ENCODE data around the gene HEPACAM. TPM values are rescaled to one million over a fixed set of nuclear protein-coding genes. Genes with fewer than 3 reads are reported as not detected.

HEPACAM gene
- total RNA-seq, 4 donors from 2014 or later: 0.42 to 2.1 (median 1.1) TPM

DNA sequence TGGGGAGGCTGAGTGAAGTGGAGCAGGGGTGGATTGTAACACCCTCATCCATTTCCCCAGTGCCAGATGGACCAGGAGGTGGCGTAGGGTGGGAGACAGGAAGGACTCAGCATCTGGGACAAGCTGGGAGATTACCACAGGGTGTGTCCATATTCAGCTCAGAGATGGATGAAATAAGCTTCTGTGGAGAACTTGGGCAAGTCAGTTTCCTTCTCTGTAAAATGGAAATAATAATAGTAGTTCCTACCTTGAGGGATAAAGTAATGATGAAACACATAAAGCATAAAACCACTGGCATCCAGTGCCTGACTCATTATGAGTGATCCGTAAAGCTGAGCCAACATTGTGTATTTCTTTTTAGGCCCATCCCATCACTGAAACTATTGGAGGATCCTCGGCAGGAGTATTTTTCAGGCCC is 37.6 kb downstream of the HEPACAM start:
- DNase-seq (ENCODE audit: extremely low spot score): no peak
- peaks cover 0 to 21% (median 0%) of the 10 kb centered on the region in 4 donors for H3K36me3 ChIP-seq
- no peaks in the 10 kb centered on the region for H3K9me3 ChIP-seq
- peak overlapping the region; percentile 66 to 76 (median 68) for H3K27ac ChIP-seq (replicated peaks in 1 of 4)
- H3K27me3 ChIP-seq: peaks cover 0 to 21% (median 0%) of the 10 kb centered on the region in 4 donors
- H3K4me3 ChIP-seq: peak overlapping the region in 1 of 4 donors; percentile 42
- intact Hi-C loops (cut with DNase I): no loop called here
- TF ChIP-seq POLR2A (IDR thresholded peaks at IDR 0.05; ENCODE audit: low read depth) (no peak), EP300 (IDR thresholded peaks at IDR 0.05) (no peak), POLR2AphosphoS5 (IDR thresholded peaks at IDR 0.05) (no peak), CTCF (IDR thresholded peaks at IDR 0.05) (no peak)
- 48% methylated on average over 3 of the region's 3 CpGs for WGBS
- H3K4me1 ChIP-seq: peaks cover 36 to 61% (median 44%) of the 10 kb centered on the region in 4 donors

DNA sequence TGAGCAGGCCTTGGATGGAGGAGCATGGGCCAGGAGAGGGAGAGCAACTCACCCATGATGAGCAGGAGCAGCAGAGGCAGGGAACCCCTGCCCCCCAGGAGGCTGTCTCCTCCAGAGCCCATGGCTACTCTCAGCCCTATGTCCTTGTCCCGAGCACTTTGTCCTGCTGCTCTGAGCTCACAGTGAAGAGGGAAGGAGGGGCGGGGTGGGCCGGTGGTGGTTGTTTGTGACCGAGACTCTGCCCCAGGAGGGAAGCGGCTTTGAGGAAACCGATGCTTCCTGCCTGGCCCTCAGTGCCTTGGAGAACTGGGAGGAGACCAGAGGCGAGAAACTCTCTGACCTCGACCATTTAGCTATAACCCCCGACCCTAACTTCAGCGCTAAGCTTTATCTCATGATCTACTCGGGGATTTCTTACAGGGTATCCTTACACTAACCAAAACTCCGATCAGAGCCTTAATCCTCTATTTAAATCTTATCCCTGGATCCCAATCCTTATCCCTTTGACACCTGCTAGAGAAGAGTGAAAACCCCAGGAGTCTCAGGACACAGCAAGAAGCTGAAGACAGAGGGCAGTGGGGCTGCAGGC is 38.1 kb downstream of the HEPACAM start, which contains the start of gene ROBO4:
ROBO4 (minus strand) TSS at position 192 of the 589 bp plus-strand sequence; CDS start at position 122, 70 bp downstream.
- no peak for DNase-seq (ENCODE audit: extremely low spot score)
- Histone ChIP-seq H3K9me3 (no peaks in the 10 kb centered on the region), H3K27ac (replicated peaks in 1 of 4) (peak within 1 kb of the TSS; percentile 66 to 76 (median 68)), H3K4me1 (peaks cover 41 to 65% (median 49%) of the 10 kb centered on the region in 4 donors), H3K4me3 (peak within 1 kb of the TSS; percentile 40 to 50 (median 42)), H3K27me3 (peaks cover 0 to 18% (median 0%) of the 10 kb centered on the region in 4 donors), H3K36me3 (peaks cover 0 to 25% (median 0%) of the 10 kb centered on the region in 4 donors)
- 40% methylated on average over 12 of the region's 12 CpGs for WGBS
- intact Hi-C loops (cut with DNase I): no loop called here
- TF ChIP-seq POLR2AphosphoS5 (IDR thresholded peaks at IDR 0.05): peak; percentile 13 to 18
- no peak for TF ChIP-seq CTCF (IDR thresholded peaks at IDR 0.05)
- TF ChIP-seq EP300 (IDR thresholded peaks at IDR 0.05): no peak
- no peak for TF ChIP-seq POLR2A (IDR thresholded peaks at IDR 0.05; ENCODE audit: low read depth)

DNA sequence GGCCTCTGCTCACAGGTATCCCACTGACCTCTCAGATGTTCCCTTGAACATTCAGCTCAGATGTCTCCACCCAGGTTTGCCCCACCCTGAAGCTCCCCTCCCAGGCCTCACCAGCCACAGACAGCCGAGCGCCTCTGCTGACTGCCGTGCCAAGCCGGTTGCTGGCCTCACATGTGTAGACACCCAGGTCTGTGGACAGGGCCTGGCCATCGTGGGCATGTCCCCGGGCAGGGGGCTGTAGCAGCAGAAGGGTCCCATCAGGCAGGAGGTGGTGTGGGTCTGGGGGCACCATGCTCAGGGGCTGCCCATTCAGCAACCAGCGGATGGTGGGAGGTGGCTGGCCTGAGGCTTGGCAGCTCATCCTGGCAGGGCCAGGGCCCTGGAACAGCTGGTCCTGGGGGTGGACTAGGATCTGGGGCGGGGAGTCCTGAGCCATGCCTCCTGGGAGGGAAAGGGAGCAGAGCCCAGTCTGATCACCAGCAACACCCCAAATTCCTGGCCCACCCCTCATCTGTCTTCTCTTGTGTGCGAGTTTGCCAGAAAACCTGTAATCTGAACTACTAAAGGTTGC is 38.9 kb downstream of the HEPACAM start:
- Histone ChIP-seq H3K36me3 (peaks cover 0 to 32% (median 0%) of the 10 kb centered on the region in 4 donors), H3K9me3 (no peaks in the 10 kb centered on the region), H3K27ac (replicated peaks in 1 of 4) (peak overlapping the region; percentile 58 to 76 (median 68)), H3K4me3 (peak overlapping the region; percentile 40 to 50 (median 42)), H3K4me1 (peaks cover 49 to 71% (median 54%) of the 10 kb centered on the region in 4 donors), H3K27me3 (peaks cover 0 to 18% (median 0%) of the 10 kb centered on the region in 4 donors)
- 69% methylated on average over 3 of the region's 9 CpGs for WGBS
- TF ChIP-seq EP300 (IDR thresholded peaks at IDR 0.05) (no peak), CTCF (IDR thresholded peaks at IDR 0.05) (no peak), POLR2A (IDR thresholded peaks at IDR 0.05; ENCODE audit: low read depth) (no peak), POLR2AphosphoS5 (IDR thresholded peaks at IDR 0.05) (no peak)
- intact Hi-C loops (cut with DNase I): no loop called here
- DNase-seq (ENCODE audit: extremely low spot score): no peak

DNA sequence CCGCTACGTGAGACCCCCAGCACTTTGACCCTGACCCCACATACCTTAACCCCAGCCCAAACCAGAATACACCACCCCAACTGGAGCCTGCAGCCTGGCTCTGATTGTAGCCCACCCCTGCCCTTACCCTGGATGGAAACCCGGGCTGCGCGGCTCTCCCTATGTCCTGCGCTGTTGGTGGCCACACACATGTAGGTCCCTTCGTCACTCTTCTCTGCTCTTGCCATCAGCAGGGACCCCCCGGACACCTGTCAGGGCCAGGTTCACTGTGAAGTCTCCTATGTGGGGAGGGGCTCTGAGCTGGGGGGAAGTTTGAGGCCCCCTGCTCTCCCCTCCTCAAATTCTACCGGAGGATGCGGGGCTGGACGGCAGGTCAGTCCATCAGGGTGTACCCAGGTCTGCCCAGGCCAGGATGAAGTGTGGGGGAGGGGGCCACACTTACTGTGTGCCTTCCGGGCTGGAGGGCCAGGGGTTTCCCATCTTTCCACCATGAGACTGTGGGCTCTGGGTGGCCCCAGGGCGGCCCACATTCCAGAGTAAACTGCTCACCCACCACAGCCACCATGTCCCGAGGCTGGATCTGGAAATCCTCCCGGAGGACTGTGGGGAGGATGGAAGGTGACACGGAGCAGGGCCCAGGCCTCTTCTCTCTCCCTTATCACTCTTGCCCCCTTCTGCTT is 39.6 kb downstream of the HEPACAM start:
- Histone ChIP-seq H3K27ac (replicated peaks in 1 of 4) (peak overlapping the region; percentile 58 to 76 (median 68)), H3K27me3 (peaks cover 0 to 21% (median 0%) of the 10 kb centered on the region in 4 donors), H3K9me3 (no peaks in the 10 kb centered on the region), H3K4me3 (peak overlapping the region; percentile 40 to 50 (median 42)), H3K4me1 (peaks cover 45 to 74% (median 60%) of the 10 kb centered on the region in 4 donors), H3K36me3 (peaks cover 0 to 35% (median 0%) of the 10 kb centered on the region in 4 donors)
- WGBS: 95% methylated on average over 10 of the region's 16 CpGs
- DNase-seq (ENCODE audit: extremely low spot score): no peak
- intact Hi-C loops (cut with DNase I): no loop called here
- TF ChIP-seq POLR2AphosphoS5 (IDR thresholded peaks at IDR 0.05) (no peak), POLR2A (IDR thresholded peaks at IDR 0.05; ENCODE audit: low read depth) (no peak), CTCF (IDR thresholded peaks at IDR 0.05) (no peak), EP300 (IDR thresholded peaks at IDR 0.05) (no peak)
